DND-41 (cell line): ENCODE data around the gene VTI1B.

ENCODE experiments used
- ATAC-seq: fragments of 200-7000 bp; cut with Tn5 transposase; 3 replicates; pipeline ENCODE4 v1.9.1; 2021; ENCODE audit warnings: low read depth; ENCODE audit not compliant: insufficient read depth
- DNase-seq: peaks from one replicate; pipeline ENCODE4 v3.0.0-alpha.2; 2020
- H2AFZ ChIP-seq: 2 replicates; pipeline ENCODE4 v1.6.0; 2012; ENCODE audit warnings: low read depth, low read length
- H3K27ac ChIP-seq: 2 replicates; pipeline ENCODE4 v1.5.1; 2012; ENCODE audit warnings: low read length, inconsistent platforms
- H3K27me3 ChIP-seq: fragments of 200-600 bp; sonication (generic); 2 replicates; pipeline ENCODE4 v1.6.0; 2012; ENCODE audit warnings: low read length, mild to moderate bottlenecking, inconsistent platforms; ENCODE audit not compliant: insufficient read depth, poor library complexity
- H3K36me3 ChIP-seq: 2 replicates; pipeline ENCODE4 v1.5.1; 2012; ENCODE audit warnings: low read length, inconsistent platforms; ENCODE audit not compliant: insufficient read depth
- H3K4me1 ChIP-seq: 2 replicates; pipeline ENCODE4 v1.5.1; 2012; ENCODE audit warnings: mild to moderate bottlenecking, low read length; ENCODE audit not compliant: insufficient read depth
- H3K4me2 ChIP-seq: 2 replicates; pipeline ENCODE4 v1.6.0; 2012; ENCODE audit warnings: mild to moderate bottlenecking, moderate library complexity, low read length, inconsistent platforms; ENCODE audit not compliant: insufficient read depth
- H3K4me3 ChIP-seq, 2 experiments: fragments of 200-600 bp in 1 of 2; shearing (Covaris generic) in 1 of 2; 2 replicates each; pipeline ENCODE4 v1.5.1; 2012 to 2016; ENCODE audit warnings: inconsistent platforms in 2 of 2, low read length in 2 of 2, mild to moderate bottlenecking in 2 of 2, low read depth in 1 of 2, moderate library complexity in 1 of 2
- H3K79me2 ChIP-seq: 2 replicates; pipeline ENCODE4 v1.6.0; 2012; ENCODE audit warnings: low read length, inconsistent platforms; ENCODE audit not compliant: insufficient read depth
- H3K9ac ChIP-seq: 2 replicates; pipeline ENCODE4 v1.6.0; 2012; ENCODE audit warnings: low read depth, mild to moderate bottlenecking, inconsistent platforms, low read length, moderate library complexity
- H3K9me3 ChIP-seq: 2 replicates; pipeline ENCODE4 v1.5.1; 2012; ENCODE audit warnings: low read length, moderate library complexity, mild to moderate bottlenecking, inconsistent platforms; ENCODE audit not compliant: insufficient read depth, severe bottlenecking
- H4K20me1 ChIP-seq: 2 replicates; pipeline ENCODE4 v1.6.0; 2012; ENCODE audit warnings: low read length; ENCODE audit not compliant: insufficient read depth
- CTCF ChIP-seq: IDR thresholded peaks from 2 replicates; pipeline ENCODE4 v1.5.1; 2012; ENCODE audit warnings: borderline replicate concordance, low read length, moderate library complexity, mild to moderate bottlenecking; ENCODE audit not compliant: poor library complexity, severe bottlenecking; ENCODE audit errors: extremely low read depth
- EZH2 ChIP-seq: IDR thresholded peaks from 3 replicates; pipeline ENCODE4 v1.6.1; 2012; ENCODE audit warnings: borderline replicate concordance, low read depth, mild to moderate bottlenecking, moderate library complexity, low read length, inconsistent platforms; ENCODE audit not compliant: severe bottlenecking

The VTI1B gene

GRCh38 chr14:67641480-67641879 is 33.0 kb downstream of the VTI1B start:
- no peak for ATAC-seq
- no peaks in the 10 kb centered on the region for H3K27me3 ChIP-seq
- H3K27ac ChIP-seq: no peak overlapping the region
- no peaks in the 10 kb centered on the region for H3K4me1 ChIP-seq
- H2AFZ ChIP-seq: no peak overlapping the region
- no peak for TF ChIP-seq CTCF
- no peak for TF ChIP-seq EZH2
- H3K79me2 ChIP-seq: no peaks in the 10 kb centered on the region
- H3K4me3 ChIP-seq: no peak overlapping the region
- H3K9ac ChIP-seq: no peak overlapping the region
- no peaks in the 10 kb centered on the region for H4K20me1 ChIP-seq
- H3K36me3 ChIP-seq: peaks cover 13% of the 10 kb centered on the region; the same call in 1 of the 2 replicates
- no peak overlapping the region for H3K4me2 ChIP-seq
- no peaks in the 10 kb centered on the region for H3K9me3 ChIP-seq
- no peak for DNase-seq

- H3K27me3 ChIP-seq: no peaks in the 10 kb centered on the region
These were observed 35.8 kb downstream of the VTI1B start for GRCh38 chr14:67638642-67639041.

GRCh38 chr14:67636361-67636919 is 38.0 kb downstream of the VTI1B start:
- no peaks in the 10 kb centered on the region for H4K20me1 ChIP-seq
- ATAC-seq (peak; percentile 48), DNase-seq (no peak)
- H2AFZ ChIP-seq: no peak overlapping the region
- H3K9me3 ChIP-seq: no peaks in the 10 kb centered on the region
- H3K4me2 ChIP-seq: no peak overlapping the region
- no peaks in the 10 kb centered on the region for H3K4me1 ChIP-seq
- no peaks in the 10 kb centered on the region for H3K79me2 ChIP-seq
- H3K27ac ChIP-seq: no peak overlapping the region
- H3K4me3 ChIP-seq: no peak overlapping the region
- TF ChIP-seq CTCF (no peak), EZH2 (no peak)
- H3K36me3 ChIP-seq: no peaks in the 10 kb centered on the region
- no peaks in the 10 kb centered on the region for H3K27me3 ChIP-seq
- no peak overlapping the region for H3K9ac ChIP-seq

More at GRCh38 chr14:67638642-67639041, 35.8 kb downstream of the VTI1B start:
- Histone ChIP-seq H3K4me3 (no peak overlapping the region), H3K9ac (no peak overlapping the region), H3K9me3 (no peaks in the 10 kb centered on the region), H3K36me3 (no peaks in the 10 kb centered on the region), H4K20me1 (no peaks in the 10 kb centered on the region), H3K79me2 (no peaks in the 10 kb centered on the region), H3K27ac (no peak overlapping the region), H2AFZ (no peak overlapping the region), H3K4me2 (no peak overlapping the region), H3K4me1 (no peaks in the 10 kb centered on the region)
- no peak for ATAC-seq
- DNase-seq: no peak
- TF ChIP-seq CTCF (no peak), EZH2 (no peak)
